ENCODE results near the gene FAM222B.

Gene FAM222B

GRCh38 chr17:28818819-28819221, 23.8 kb downstream of the FAM222B start:
- DNase-seq (ENCODE audit: low read depth): no peak
- no peak for TF ChIP-seq CTCF (IDR thresholded peaks at IDR 0.05; ENCODE audit: control insufficient read depth, extremely low read depth, insufficient read depth)
- H3K4me3 ChIP-seq (ENCODE audit: low read depth, low read length): no peak overlapping the region

GRCh38 chr17:28816540-28816939, 26.1 kb downstream of the FAM222B start:
- DNase-seq (ENCODE audit: low read depth): no peak
- no peak for TF ChIP-seq CTCF (IDR thresholded peaks at IDR 0.05; ENCODE audit: control insufficient read depth, extremely low read depth, insufficient read depth)
- no peak overlapping the region for H3K4me3 ChIP-seq (ENCODE audit: low read depth, low read length)

GRCh38 chr17:28812748-28813377, 29.7 kb downstream of the FAM222B start:
- TF ChIP-seq CTCF (IDR thresholded peaks at IDR 0.05; ENCODE audit: control insufficient read depth, extremely low read depth, insufficient read depth): no peak
- H3K4me3 ChIP-seq (ENCODE audit: low read depth, low read length): peak overlapping the region; percentile 97
- peak; percentile 23 for DNase-seq (ENCODE audit: low read depth)

GRCh38 chr17:28812091-28812747, 30.4 kb downstream of the FAM222B start:
- peak; percentile 89 for DNase-seq (ENCODE audit: low read depth)
- peak overlapping the region; percentile 97 for H3K4me3 ChIP-seq (ENCODE audit: low read depth, low read length)
- no peak for TF ChIP-seq CTCF (IDR thresholded peaks at IDR 0.05; ENCODE audit: control insufficient read depth, extremely low read depth, insufficient read depth)

GRCh38 chr17:28811651-28812090, 30.9 kb downstream of the FAM222B start:
- DNase-seq (ENCODE audit: low read depth): no peak
- TF ChIP-seq CTCF (IDR thresholded peaks at IDR 0.05; ENCODE audit: control insufficient read depth, extremely low read depth, insufficient read depth): no peak
- H3K4me3 ChIP-seq (ENCODE audit: low read depth, low read length): peak overlapping the region; percentile 97

GRCh38 chr17:28810437-28810836, 32.2 kb downstream of the FAM222B start:
- DNase-seq (ENCODE audit: low read depth): no peak
- TF ChIP-seq CTCF (IDR thresholded peaks at IDR 0.05; ENCODE audit: control insufficient read depth, extremely low read depth, insufficient read depth): no peak
- H3K4me3 ChIP-seq (ENCODE audit: low read depth, low read length): no peak overlapping the region
